HepG2 (cell line): Measurements from ENCODE around the gene DHX57. TPM values are rescaled to one million over a fixed set of nuclear protein-coding genes. Genes with fewer than 3 reads are reported as not detected.

Experiments used
- BATF2 ChIP-seq: sonication (generic); formaldehyde crosslinking; IDR thresholded peaks from 2 replicates; pipeline ENCODE4 v1.8.0; 2022; ENCODE audit warnings: mild to moderate bottlenecking, missing genetic modification reagents, moderate library complexity
- CENPX ChIP-seq: sonication (generic); formaldehyde crosslinking; IDR thresholded peaks from 2 replicates; pipeline ENCODE4 v1.9.0; 2021; ENCODE audit warnings: mild to moderate bottlenecking, missing genetic modification reagents, moderate library complexity
- CHD2 ChIP-seq: IDR thresholded peaks from 2 replicates; pipeline ENCODE4 v1.6.1; 2011; ENCODE audit warnings: low read depth, low read length, improper control_type of control experiment
- CHD4 ChIP-seq: fragments of 200-600 bp; sonication (generic); IDR thresholded peaks from 2 replicates; pipeline ENCODE4 v1.7.0; 2017; ENCODE audit warnings: mild to moderate bottlenecking, low read length, borderline replicate concordance
- CREM ChIP-seq, 2 experiments: sonication (generic) in 1 of 2; formaldehyde crosslinking in 1 of 2; IDR thresholded peaks; 2 replicates each; pipeline versions ENCODE4 v1.4.0 to v1.6.1; 2016 to 2020; ENCODE audit warnings: antibody characterized with exemption in 1 of 2, mild to moderate bottlenecking in 1 of 2, missing genetic modification reagents in 1 of 2
- E2F2 ChIP-seq: sonication (generic); formaldehyde crosslinking; IDR thresholded peaks from 2 replicates; pipeline ENCODE4 v1.4.0; 2020; ENCODE audit warnings: missing genetic modification reagents, borderline replicate concordance
- GPN1 ChIP-seq: sonication (generic); formaldehyde crosslinking; IDR thresholded peaks from 2 replicates; pipeline ENCODE4 v1.5.1; 2020; ENCODE audit warnings: missing genetic modification reagents, borderline replicate concordance
- HMG20A ChIP-seq: IDR thresholded peaks from 2 replicates; pipeline ENCODE4 v1.6.1; 2016; ENCODE audit warnings: borderline replicate concordance
- KAT2B ChIP-seq: fragments of 150-350 bp; IDR thresholded peaks from 2 replicates; pipeline ENCODE4 v1.6.1; 2014; ENCODE audit warnings: low read depth, low read length, borderline replicate concordance
- KDM6A ChIP-seq: IDR thresholded peaks from 2 replicates; pipeline ENCODE4 v1.6.1; 2016; ENCODE audit warnings: low read depth
- KMT2A ChIP-seq: sonication (generic); formaldehyde crosslinking; IDR thresholded peaks from 2 replicates; pipeline ENCODE4 v1.4.0; 2020; ENCODE audit warnings: missing genetic modification reagents
- MED8 ChIP-seq: sonication (generic); formaldehyde crosslinking; IDR thresholded peaks from 2 replicates; pipeline ENCODE4 v1.8.1; 2023; ENCODE audit warnings: mild to moderate bottlenecking, missing genetic modification reagents; ENCODE audit not compliant: insufficient replicate concordance
- MLX ChIP-seq: IDR thresholded peaks from 2 replicates; pipeline ENCODE4 v1.6.1; 2016
- NR0B2 ChIP-seq: sonication (generic); formaldehyde crosslinking; IDR thresholded peaks from 2 replicates; pipeline ENCODE4 v1.4.0; 2020; ENCODE audit warnings: mild to moderate bottlenecking, missing genetic modification reagents
- NR1H2 ChIP-seq: sonication (generic); formaldehyde crosslinking; IDR thresholded peaks from 2 replicates; pipeline ENCODE4 v1.8.1; 2022; ENCODE audit warnings: low read depth, missing genetic modification reagents, borderline replicate concordance
- PREB ChIP-seq: sonication (generic); formaldehyde crosslinking; IDR thresholded peaks from 2 replicates; pipeline ENCODE4 v1.4.0; 2020; ENCODE audit warnings: missing genetic modification reagents
- RARA ChIP-seq: IDR thresholded peaks from 2 replicates; pipeline ENCODE4 v1.6.1; 2016; ENCODE audit warnings: missing genetic modification reagents, missing compliant biosample characterization
- RBM22 ChIP-seq: fragments of 200-400 bp; formaldehyde crosslinking; optimal IDR thresholded peaks from 2 replicates; pipeline ENCODE3; 2017; ENCODE audit warnings: mild to moderate bottlenecking, low read length, moderate library complexity
- RFX1 ChIP-seq: fragments of 450-650 bp; IDR thresholded peaks from 2 replicates; pipeline ENCODE4 v1.6.1; 2017
- TCF12 ChIP-seq, 2 experiments: fragments of 450-650 bp in 1 of 2; sonication (generic) in 1 of 2; formaldehyde crosslinking in 1 of 2; IDR thresholded peaks; 2 replicates each; pipeline versions ENCODE4 v1.6.1 to v1.8.0; 2017 to 2022; ENCODE audit warnings: antibody characterized with exemption in 1 of 2, mild to moderate bottlenecking in 1 of 2, missing genetic modification reagents in 1 of 2, moderate library complexity in 1 of 2
- ZFP37 ChIP-seq: sonication (generic); formaldehyde crosslinking; IDR thresholded peaks from 2 replicates; pipeline ENCODE4 v1.4.0; 2020; ENCODE audit warnings: missing genetic modification reagents, borderline replicate concordance
- ZIK1 ChIP-seq: sonication (generic); formaldehyde crosslinking; IDR thresholded peaks from 2 replicates; pipeline ENCODE4 v1.5.0; 2020; ENCODE audit warnings: mild to moderate bottlenecking, low read depth, missing genetic modification reagents, borderline replicate concordance
- ZKSCAN1 ChIP-seq: fragments of 150-350 bp; IDR thresholded peaks from 2 replicates; pipeline ENCODE4 v1.6.1; 2014; ENCODE audit warnings: low read length
- ZNF44 ChIP-seq: sonication (generic); formaldehyde crosslinking; IDR thresholded peaks from 2 replicates; pipeline ENCODE4 v1.5.1; 2020; ENCODE audit warnings: mild to moderate bottlenecking, missing genetic modification reagents
- ZNF7 ChIP-seq: IDR thresholded peaks from 2 replicates; pipeline ENCODE4 v1.6.1; 2016; ENCODE audit warnings: missing biosample characterization, missing genetic modification reagents
- ZNF746 ChIP-seq: sonication (generic); formaldehyde crosslinking; IDR thresholded peaks from 2 replicates; pipeline ENCODE4 v1.8.0; 2022; ENCODE audit warnings: mild to moderate bottlenecking, missing genetic modification reagents
- ZNF879 ChIP-seq: sonication (generic); formaldehyde crosslinking; IDR thresholded peaks from 2 replicates; pipeline ENCODE4 v1.8.1; 2023; ENCODE audit warnings: missing genetic modification reagents
- polyA plus RNA-seq, 8 experiments: library from polyadenylated mRNA; depleted of rRNA in 3 of 8; stranded (reverse) in 7 of 8; unstranded in 1 of 8; fragments of >200 nt; fragmentation: Illumina TruSeq in 4 of 8; extraction: Trizol in 4 of 8; gene quantifications; 2 replicates each; pipeline versions ENCODE4 v1.2.1 to v1.2.3, GENCODE V29; 2011 to 2016; ENCODE audit warnings: low read depth in 4 of 8, missing spikeins in 1 of 8, mixed read lengths in 1 of 8; ENCODE audit not compliant: insufficient read depth in 1 of 8
- total RNA-seq, 5 experiments: library from RNA; depleted of rRNA; stranded (reverse); fragments of >200 nt; fragmentation: Illumina TruSeq; extraction: Trizol; gene quantifications; 2 replicates each; pipeline ENCODE4 v1.2.3, GENCODE V29; 2016; ENCODE audit warnings: low read depth in 1 of 5

The DHX57 gene
- total and polyA plus RNA-seq, 2 of the 13 experiments (the other 11 are each of a cell fraction or from before 2014, with no cell fraction given) = 9.2 to 24.2 TPM

GRCh38 chr2:38751596-38752410, 123.9 kb downstream of the DHX57 start (continued):
- no peak for TF ChIP-seq E2F2 (CRISPR knock-in tag)
- TF ChIP-seq ZIK1 = no peak
- TF ChIP-seq ZNF44 = no peak
- TF ChIP-seq NR0B2 (CRISPR knock-in tag) = no peak
- no peak for TF ChIP-seq CREM (IDR thresholded peaks at IDR 0.05)
- TF ChIP-seq CREM (CRISPR knock-in tag; IDR thresholded peaks at IDR 0.05) = no peak; the same call in 1 of the 2 replicates
- TF ChIP-seq CENPX (CRISPR knock-in tag) = no peak
- TF ChIP-seq CHD4 = 0 out of 2 replicates have a peak, but pooled peaks have one; percentile 28
- no peak for TF ChIP-seq KAT2B
- TF ChIP-seq ZFP37 = no peak
- TF ChIP-seq TCF12 (IDR thresholded peaks at IDR 0.05) = no peak
- peak; percentile 60; the same call in 1 of the 2 replicates for TF ChIP-seq TCF12 (CRISPR knock-in tag; IDR thresholded peaks at IDR 0.05)
- TF ChIP-seq HMG20A = no peak
- no peak for TF ChIP-seq MLX (CRISPR knock-in tag)
- TF ChIP-seq ZKSCAN1 = no peak
- TF ChIP-seq BATF2 (CRISPR knock-in tag) = no peak
- TF ChIP-seq ZNF746 (CRISPR knock-in tag) = no peak
- TF ChIP-seq ZNF7 = no peak
- TF ChIP-seq RBM22 = no peak
- TF ChIP-seq RARA = no peak
- TF ChIP-seq PREB = no peak
- TF ChIP-seq MED8 (CRISPR knock-in tag) = peak; percentile 33
- no peak for TF ChIP-seq CHD2
- TF ChIP-seq RFX1 = no peak; the same call in 1 of the 2 replicates
- no peak for TF ChIP-seq NR1H2
- TF ChIP-seq GPN1 = no peak
- TF ChIP-seq KMT2A = no peak
- no peak for TF ChIP-seq KDM6A (CRISPR knock-in tag)
- TF ChIP-seq ZNF879 (CRISPR knock-in tag) = no peak
